ENCODE measurements around the gene MYL12A. TPM values are rescaled to one million over a fixed set of nuclear protein-coding genes. Genes with fewer than 3 reads are reported as not detected.

The MYL12A gene
- total and polyA plus RNA-seq, 2 of the 8 experiments (the other 6 are each of a cell fraction or from before 2014, with no cell fraction given), result 188 to 247 TPM

DNA sequence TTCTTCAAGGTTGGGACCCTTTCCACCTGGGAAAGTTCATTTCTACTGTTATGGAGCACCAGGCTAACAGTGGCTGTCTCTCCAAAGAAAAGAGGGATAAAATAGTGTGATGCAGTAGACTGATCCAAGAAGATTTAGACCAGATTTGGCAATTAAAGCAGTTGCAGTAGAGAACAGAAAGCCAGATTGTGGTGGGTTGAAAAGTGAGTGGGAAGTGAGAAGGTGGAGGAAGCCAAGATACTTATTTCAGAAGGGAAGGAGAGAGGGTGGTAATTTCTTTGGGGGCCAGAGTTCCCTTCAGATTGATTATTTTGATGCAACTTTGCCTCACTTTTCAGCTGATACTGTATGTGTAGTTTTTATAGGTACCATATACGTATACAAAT is 22.3 kb downstream of the MYL12A start (continued):
- TF ChIP-seq USF2 (IDR thresholded peaks at IDR 0.05; ENCODE audit: low read length) (no peak), SRF (IDR thresholded peaks at IDR 0.05; ENCODE audit: low read depth, low read length) (no peak), KDM4A (IDR thresholded peaks at IDR 0.05; ENCODE audit: low read depth, low read length, severe bottlenecking) (no peak), KDM1A (IDR thresholded peaks at IDR 0.05; ENCODE audit: borderline replicate concordance, low read length) (no peak), EGR1 (IDR thresholded peaks at IDR 0.05; ENCODE audit: borderline replicate concordance, low read depth, low read length) (no peak), PHF8 (conservative IDR thresholded peaks at IDR 0.05; ENCODE audit: low read depth, low read length) (no peak), RBBP5 (IDR thresholded peaks at IDR 0.05; ENCODE audit: borderline replicate concordance, low read depth, low read length) (no peak)
